NOMO-1 treated with dmso at 0.1 percent for 144 hours (cell line): ENCODE data around the gene SNUPN.
"Not testable (repeated sequence)": the region's sequence is repeated elsewhere in the genome, so short reads cannot be mapped to it uniquely, and the experiment has no call there.

Source experiments
- DNase-seq: peaks from one replicate; lab custom pipeline; 2025; ENCODE audit not compliant: unreplicated experiment; lab: John Stamatoyannopoulos, UW

SNUPN gene

DNA sequence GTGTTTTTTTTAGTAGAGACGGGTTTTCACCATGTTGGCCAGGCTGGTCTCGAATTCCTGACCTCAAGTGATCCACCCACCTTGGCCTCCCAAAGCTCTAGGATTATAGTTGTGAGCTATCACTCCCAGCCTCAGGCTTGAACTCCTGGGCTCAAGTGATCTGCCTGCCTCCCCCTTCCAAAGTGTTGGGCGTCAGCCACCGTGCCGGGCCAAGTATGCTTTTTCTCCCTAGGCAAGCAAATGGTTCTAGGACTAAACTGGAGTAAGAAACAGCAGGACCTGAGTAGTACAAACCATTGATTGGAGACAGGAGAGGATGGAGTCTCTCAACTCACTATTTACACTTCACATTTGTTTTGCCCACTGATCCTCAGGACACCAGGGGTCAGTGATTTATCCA lies 41.8 kb downstream of the SNUPN start:
- no peak for DNase-seq

DNA sequence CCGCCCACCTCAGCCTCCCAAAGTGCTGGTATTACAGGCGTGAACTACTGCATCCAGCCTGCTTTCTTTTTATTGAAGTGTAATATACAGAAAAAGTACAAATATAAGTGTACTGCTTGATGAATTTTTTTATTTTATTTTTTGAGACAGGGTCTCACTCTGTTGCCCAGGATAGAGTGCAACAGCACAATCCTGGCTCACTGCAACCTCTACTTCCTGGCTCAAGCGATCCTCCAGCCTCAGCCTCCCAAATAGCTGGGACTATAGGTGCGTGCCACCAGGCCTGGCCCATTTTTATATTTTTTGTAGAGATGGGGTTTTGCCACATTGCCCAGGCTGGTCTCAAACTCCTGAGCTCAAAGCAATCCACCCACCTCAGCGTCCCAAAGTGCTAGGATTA lies 42.6 kb downstream of the SNUPN start:
- DNase-seq, result not testable (repeated sequence)

DNA sequence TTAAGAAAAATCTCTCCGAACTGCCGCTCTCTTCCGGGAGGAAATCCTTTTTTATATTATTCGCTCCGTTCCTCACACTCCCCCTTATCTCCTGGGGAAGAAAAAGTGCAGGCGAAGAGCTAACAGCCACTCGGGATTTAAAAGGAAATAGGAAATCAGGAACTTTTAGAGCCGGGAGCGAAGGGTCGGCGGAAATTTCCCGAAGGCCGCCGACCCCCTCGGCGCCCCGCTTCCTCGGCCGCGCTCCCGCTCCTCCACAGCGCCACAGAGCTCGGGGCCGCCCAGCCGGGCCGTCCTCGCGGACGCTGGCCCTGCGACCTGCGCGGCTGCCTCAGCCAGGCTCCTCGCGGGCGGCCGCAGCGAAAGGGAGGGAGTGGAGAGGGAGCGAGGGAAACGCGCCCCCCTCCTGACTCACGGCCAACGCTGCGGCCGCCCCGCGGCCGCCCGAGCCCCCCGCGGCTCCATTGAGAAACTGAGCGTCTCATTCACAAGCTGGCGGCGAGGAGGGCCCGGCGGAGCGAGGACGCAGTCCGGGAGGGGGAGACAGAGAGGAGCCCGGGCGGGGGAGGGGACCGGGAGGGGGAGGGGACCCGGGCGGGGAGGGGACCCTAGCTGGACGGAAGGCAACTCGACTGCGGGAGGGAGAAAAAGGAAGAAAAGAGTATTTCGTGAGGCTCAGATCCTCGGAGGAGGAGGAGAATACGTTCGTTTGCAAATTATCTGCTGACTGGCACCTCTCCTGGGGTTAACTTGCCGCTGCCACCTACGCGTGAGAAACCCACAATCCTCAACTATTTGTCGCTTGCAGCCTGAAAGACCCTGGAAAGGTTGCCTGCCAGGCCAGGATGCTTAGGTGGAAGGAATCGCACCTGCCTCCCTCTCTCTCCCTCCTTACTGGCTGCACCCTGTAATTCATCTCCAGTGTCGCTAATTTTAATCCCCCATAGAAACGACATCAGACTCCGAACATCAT lies 46.3 kb downstream of the SNUPN start, which contains the start of gene PTPN9:
Gene PTPN9 (minus strand): TSS at position 368 of the 973 bp plus-strand sequence. CDS start 539 bp downstream, outside the sequence.
- peak; percentile 66 for DNase-seq

DNA sequence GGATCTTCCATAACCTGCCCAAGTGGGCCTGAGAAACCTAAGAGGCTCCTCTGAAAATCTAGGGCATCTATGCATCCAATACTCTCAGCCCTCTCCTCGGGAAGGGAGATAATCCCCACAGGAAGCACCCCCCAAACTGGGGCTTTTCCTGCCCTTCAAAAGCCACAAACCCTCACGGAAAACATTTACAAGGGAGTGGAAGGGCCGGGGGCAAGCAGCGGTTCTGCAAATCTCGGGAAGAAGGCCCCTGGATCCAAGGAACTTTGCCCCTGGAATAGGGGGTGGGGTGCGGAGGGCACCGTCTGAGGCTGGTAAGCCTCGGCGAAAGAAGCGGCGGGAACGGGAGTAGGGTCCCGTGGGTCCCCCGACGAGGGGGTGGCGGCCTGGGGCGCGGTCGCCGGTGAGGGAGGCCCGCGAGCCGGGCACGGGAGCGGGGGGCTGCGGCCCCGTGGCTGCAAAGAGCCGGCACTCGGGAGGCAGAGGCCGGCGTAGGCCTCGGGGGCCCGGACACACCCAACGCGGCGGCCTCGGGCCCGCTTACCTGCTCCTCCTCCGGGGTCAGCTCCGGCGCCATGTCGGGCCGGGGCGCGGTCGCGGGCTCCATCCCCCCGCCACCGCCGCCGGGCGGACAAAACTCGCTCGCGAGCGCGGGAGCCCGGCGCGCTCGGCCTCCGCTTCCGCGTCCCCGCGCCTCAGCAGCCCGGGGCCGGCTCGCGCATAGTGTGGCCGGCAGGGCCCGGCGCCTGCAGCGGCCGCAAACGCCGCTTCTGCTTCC lies 47.2 kb downstream of the SNUPN start:
- DNase-seq, result peak; percentile 18

DNA sequence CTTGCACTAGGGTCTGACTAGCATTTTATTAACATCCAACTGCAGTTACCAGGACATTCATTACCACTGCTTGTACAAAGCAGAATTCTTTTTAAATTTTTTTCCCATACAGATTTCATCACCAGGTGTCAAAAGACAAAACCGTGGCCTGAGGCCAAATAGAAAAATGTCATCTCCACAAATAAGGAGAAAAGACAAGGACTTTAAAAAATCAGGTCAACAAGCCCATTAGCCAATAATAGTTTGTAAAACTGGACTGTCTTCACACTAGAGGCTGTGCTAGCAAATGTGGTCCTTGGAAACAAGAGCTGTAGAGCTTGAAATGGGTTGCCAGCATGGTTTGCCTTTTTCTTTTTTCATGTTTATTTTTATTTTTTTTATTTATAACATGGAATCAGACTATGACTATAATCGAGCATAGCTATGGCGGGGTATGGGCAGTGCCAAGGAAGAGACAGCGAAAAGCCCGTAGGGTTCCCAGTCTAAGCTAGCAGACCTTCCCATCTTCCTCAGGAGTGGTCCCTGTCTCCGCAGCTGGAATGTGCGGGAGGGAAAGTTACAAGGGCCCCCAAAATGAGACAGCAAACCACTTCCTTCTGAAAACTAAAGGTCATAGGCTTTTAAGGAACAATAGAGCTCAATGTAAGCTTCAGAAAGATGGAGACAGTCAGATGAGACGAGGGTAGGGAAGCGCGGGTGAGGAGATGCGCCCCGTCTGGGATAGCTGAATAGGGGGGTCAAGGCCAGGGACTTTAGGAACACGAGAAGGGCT lies 47.9 kb downstream of the SNUPN start:
- DNase-seq, result peak; percentile 4

DNA sequence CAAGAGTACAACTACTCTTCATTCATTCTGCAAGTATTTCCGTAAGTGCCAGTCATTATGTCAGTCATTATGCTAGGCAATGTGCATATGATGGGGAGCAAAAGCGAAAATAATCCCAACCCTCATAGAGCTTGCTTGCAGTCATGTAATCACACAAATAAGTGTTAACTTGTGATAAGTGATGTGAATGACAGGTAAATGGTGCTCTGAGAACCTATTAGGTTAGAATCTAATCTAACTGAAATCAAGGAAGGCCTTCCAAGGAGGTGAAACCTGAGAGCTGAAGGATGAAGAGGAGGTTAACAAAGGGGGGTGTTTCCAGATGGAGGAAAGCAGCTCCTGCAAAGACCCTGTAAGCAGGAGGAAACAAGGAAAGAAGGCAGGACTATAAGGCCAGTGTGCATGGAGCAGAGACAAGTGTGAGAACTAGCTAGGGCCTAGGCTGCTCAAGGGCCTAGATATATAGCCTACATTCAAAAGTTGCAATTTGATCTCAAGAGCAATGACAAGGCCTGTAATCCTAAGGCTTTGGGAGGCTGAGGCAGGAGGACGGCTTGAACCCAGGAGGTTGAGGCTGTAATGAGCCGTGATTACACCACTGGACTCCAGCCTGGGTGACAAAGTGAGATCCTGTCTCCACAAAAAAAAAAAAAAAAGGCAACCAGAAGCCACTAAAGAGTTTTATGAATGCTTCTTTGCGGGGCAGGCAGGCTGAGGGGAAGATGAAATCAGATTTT lies 51.7 kb downstream of the SNUPN start:
- no peak for DNase-seq

DNA sequence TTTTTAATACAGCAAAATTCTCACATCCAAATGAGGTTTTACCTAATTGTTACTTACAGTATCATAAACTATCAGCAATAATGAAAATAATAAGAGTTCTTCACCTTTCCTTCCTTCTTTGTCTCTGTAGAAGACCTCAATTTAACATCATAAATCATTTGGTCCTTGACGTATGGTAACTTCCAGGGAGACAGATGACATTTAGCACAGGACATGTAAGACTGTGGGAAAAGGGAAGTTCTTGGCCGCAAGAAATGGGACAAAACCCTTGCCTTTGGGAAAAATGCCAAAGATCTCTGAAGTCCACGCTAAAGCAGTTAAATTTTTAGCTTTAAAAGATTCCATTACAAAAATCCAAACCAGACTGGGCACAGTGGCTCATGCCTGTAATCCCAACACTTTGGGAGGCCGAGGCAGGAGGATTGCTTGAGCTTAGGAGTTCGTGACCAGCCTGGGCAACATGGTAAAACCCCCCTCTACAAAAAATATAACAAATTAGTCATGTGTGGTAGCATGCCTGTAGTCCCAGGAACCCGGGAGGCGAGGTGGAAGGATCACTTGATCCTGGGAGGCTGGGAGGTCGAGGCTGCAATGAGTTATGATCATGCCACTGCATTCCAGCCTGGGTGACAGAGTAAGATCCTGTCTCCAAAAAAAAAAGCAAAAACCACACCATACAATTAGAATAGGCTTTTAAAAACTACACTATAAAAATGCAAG lies 55.2 kb downstream of the SNUPN start:
- no peak for DNase-seq

DNA sequence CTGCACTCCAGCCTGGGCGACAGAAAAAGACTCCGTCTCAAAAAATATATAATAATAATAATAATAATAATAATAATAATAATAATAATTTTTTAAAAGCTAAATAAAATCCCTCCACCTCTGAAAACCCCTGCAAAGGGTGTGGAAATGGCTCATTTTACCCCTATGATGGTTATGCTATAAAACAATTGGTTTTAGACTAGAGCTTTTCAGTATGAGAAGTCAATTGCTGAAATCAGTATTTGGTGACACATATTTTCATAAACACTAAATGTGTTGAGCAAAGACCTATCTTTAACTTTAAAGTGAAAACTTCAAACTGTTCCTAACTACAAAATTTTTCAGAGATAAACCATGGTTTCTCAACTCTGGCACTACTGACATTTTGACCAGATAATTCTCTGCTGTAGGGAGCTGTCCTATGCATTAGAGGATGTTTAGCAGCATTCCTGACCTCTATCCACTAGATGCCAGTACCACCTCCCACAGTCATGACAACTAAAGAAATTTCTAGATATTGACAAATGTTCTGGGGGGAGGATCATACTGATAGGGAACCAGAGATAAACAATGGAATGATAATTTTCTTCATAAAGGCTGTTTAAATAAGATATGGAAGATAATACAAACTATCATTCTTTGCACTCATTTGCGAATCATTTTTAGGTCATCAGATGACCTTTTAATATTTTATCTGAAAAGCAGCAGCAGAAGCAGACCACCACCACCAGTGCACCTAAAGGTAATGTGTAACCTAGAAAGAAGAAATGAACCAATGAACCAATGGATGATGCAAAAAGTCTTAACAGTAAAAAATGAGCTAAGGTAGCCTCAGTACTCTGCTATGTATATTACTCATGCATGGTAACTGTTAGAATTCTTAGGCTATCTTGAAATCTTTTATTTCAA lies 60.2 kb downstream of the SNUPN start:
- no peak for DNase-seq

DNA sequence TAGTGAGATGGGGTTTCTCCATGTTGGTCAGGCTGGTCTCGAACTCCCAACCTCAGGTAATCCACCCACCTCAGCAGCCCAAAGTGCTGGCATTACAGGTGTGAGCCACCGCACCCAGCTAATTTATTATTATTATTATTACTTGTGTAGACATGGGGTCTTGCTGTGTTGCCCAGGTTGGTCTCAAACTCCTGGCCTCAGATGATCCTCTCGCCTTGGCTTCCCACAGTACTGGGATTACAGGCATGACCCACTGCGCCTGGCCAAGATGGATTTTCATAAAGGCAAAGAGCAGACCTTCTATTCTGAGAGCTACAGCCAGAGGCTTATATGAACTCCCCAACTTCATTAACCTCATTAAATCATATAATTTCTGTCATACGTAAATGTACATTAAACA lies 63.6 kb downstream of the SNUPN start:
- no peak for DNase-seq

DNA sequence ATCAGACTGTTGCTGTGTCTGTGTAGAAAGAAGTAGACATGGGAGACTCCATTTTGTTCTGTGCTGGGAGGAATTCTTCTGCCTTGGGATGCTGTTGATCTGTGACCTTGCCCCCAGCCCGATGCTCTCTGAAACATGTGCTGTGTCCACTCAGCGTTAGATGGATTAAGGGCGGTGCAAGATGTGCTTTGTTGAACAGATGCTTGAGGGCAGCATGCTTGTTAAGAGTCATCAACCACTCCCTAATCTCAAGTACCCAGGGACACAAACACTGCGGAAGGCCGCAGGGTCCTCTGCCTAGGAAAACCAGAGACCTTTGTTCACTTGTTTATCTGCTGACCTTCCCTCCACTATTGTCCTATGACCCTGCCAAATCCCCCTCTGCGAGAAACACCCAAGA lies 66.2 kb downstream of the SNUPN start:
- DNase-seq, result not testable (repeated sequence)

DNA sequence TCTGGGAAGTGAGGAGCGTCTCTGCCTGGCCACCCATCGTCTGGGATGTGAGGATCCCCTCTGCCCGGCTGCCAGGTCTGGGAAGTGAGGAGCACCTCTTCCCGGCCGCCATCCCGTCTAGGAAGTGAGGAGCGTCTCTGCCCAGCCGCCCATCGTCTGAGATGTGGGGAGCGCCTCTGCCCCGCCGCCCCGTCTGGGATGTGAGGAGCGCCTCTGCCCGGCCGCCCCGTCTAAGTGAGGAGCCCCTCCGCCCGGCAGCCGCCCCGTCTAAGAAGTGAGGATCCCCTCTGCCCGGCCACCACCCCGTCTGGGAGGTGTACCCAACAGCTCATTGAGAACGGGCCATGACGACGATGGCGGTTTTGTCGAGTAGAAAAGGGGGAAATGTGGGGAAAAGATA lies 66.6 kb downstream of the SNUPN start:
- not testable (repeated sequence) for DNase-seq

DNA sequence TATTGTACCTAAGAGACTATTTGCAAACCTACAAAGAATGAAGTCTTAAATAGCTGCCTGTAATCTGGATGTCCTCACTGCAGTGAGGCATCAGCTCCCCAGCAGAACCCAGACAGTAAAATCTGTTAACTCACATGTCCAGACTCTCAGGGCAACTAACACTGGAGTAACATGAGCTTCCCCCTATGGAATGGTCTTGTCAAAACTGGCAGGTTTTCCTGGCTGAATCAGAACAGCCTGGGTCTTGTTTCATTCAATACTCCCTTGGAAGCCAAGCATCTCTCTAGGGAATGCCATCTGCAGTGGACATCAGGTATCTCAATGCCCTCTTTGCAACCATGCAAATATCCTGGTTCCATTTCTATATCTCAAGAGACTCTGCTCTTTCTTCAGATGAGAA lies 70.8 kb downstream of the SNUPN start:
- DNase-seq, result no peak

DNA sequence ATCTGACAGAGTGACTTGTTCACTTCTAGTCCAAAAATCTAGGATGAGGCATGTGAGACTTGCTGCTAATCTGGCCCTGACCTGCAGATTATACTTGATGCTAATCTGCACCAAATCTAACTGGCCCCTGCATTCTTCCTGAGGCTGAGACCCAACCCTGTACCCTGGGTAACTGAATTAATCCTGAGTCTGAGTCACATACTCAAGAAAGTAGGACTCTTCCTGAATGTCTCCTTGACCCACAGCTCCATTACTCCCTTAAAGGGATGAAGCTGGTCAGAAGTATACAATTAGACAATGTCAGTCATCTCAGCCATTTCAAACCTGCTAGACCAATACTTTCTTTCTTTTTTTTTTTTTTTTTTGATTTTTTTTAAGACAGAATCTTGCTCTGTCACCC lies 71.9 kb downstream of the SNUPN start:
- no peak for DNase-seq

DNA sequence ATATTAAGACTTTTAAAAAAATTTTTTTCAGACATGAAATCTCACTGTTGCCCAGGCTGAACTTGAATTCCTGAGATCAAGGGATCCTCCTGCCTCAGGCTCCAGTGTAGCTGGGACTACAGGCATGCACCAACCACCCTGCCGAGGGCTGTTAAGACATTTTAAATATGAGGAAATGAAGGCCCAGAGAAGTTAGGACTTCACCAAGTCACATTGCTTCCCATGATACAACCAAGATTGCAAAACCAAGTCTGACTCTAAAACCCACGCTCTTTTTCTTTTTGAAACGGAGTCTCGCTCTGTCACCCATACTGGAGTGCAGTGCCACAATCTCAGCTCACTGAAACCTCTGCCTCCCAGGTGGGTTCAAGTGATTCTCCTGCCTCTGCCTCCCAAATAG lies 74.4 kb downstream of the SNUPN start:
- DNase-seq, result peak; percentile 40
